ENCODE data around the gene TUT1. TPM values are rescaled to one million over a fixed set of nuclear protein-coding genes. Genes with fewer than 3 reads are reported as not detected.

The TUT1 gene
- total RNA-seq, 4 donors from 2014 or later, result 7.1 to 19.3 (median 8.6) TPM

GRCh38 chr11:62538470-62539237 lies 52.7 kb downstream of the TUT1 start:
- intact Hi-C loops (cut with DNase I; ENCODE audit: low total_unique reads), result no loop called here
- H3K4me3 ChIP-seq, result peak overlapping the region; percentile 6 to 8

GRCh38 chr11:62536301-62536957 lies 54.9 kb downstream of the TUT1 start:
- H3K27ac ChIP-seq, result peak overlapping the region; percentile 95 to 99
- H3K27me3 ChIP-seq, result no peaks in the 10 kb centered on the region
- peaks cover 14 to 42% of the 10 kb centered on the region in 2 donors for H3K4me1 ChIP-seq
- intact Hi-C loops (cut with DNase I; ENCODE audit: low total_unique reads), result no loop called here
- peak in 1 of 2 donors; percentile 58 for DNase-seq
- TF ChIP-seq, protein P1, sequence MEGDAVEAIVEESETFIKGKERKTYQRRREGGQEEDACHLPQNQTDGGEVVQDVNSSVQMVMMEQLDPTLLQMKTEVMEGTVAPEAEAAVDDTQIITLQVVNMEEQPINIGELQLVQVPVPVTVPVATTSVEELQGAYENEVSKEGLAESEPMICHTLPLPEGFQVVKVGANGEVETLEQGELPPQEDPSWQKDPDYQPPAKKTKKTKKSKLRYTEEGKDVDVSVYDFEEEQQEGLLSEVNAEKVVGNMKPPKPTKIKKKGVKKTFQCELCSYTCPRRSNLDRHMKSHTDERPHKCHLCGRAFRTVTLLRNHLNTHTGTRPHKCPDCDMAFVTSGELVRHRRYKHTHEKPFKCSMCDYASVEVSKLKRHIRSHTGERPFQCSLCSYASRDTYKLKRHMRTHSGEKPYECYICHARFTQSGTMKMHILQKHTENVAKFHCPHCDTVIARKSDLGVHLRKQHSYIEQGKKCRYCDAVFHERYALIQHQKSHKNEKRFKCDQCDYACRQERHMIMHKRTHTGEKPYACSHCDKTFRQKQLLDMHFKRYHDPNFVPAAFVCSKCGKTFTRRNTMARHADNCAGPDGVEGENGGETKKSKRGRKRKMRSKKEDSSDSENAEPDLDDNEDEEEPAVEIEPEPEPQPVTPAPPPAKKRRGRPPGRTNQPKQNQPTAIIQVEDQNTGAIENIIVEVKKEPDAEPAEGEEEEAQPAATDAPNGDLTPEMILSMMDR (IDR thresholded peaks at IDR 0.05), result no peak
- no peak for TF ChIP-seq POLR2A (IDR thresholded peaks at IDR 0.05)
- no peaks in the 10 kb centered on the region for H3K36me3 ChIP-seq
- peak overlapping the region in 1 of 2 donors; percentile 8 for H3K4me3 ChIP-seq
- H3K9me3 ChIP-seq, result no peaks in the 10 kb centered on the region

More at GRCh38 chr11:62538470-62539237, 52.7 kb downstream of the TUT1 start:
- DNase-seq, result no peak
- Histone ChIP-seq H3K36me3 (no peaks in the 10 kb centered on the region), H3K27ac (peak overlapping the region; percentile 95 to 99), H3K9me3 (no peaks in the 10 kb centered on the region), H3K27me3 (no peaks in the 10 kb centered on the region), H3K4me1 (peaks cover 20 to 52% of the 10 kb centered on the region in 2 donors)
- TF ChIP-seq POLR2A (IDR thresholded peaks at IDR 0.05), result no peak
- TF ChIP-seq, protein P1 (IDR thresholded peaks at IDR 0.05), result no peak

DNA sequence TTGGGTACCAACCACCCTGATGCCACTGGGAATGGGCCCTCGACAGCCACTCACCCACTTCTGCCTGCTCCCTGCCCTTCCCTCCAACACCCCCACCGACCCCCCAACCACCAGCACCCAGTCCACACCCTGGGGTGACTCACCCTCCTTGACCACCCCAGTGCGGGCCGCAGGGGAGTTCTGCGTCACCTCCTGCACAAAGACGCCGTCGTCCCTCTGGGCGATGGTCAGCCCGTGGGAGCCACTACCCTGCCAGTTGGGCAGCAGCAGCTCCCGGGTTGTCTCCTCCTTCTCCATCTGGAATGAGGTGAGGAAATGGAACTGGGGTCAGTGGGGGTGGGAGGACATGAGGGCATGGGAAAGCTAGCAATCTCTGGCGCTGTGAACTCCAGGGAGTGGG lies 55.5 kb downstream of the TUT1 start:
- Histone ChIP-seq H3K27ac (peak overlapping the region; percentile 95 to 99), H3K4me3 (no peak overlapping the region), H3K36me3 (no peaks in the 10 kb centered on the region), H3K9me3 (no peaks in the 10 kb centered on the region), H3K27me3 (no peaks in the 10 kb centered on the region), H3K4me1 (peaks cover 14 to 48% of the 10 kb centered on the region in 2 donors)
- DNase-seq, result no peak
- TF ChIP-seq POLR2A (IDR thresholded peaks at IDR 0.05), result no peak
- TF ChIP-seq, protein P1 (IDR thresholded peaks at IDR 0.05), result no peak
- intact Hi-C loops (cut with DNase I; ENCODE audit: low total_unique reads), result no loop called here

DNA sequence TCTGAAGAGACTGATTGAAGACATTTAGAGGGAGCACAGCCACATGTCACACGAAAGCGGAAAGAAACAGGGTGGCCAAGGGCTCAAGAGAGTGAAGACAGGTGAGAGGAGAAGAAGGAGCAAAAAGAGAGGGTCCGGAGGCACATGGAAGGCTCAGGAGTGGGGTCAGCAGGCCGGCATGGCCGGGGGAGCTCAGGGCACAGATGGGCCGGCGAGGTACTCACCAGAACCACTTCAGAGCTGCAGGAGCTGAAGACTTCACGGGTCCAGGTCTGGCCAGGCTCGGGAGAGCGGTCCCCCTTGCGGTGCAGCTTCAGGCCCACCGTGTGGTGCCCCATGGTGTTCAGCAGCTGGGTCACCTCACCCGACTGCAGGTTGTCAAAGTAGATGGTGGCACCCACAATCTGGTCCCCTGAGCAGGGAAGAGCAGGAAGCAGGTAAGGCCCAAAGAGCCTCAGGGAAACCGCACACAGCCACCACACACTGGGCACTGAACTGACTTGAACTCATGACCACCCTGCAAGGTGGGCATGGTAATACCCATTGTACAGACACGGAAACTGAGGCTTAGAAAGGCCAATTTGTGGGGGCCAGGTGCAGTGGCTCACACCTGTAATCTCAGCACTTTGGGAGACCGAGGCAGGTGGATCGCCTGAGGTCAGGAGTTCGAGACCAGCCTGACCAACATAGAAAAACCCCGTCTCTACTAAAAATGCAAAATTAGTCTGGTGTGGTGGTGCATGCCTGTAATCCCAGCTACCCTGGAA lies 56.4 kb downstream of the TUT1 start:
- Histone ChIP-seq H3K36me3 (no peaks in the 10 kb centered on the region), H3K27me3 (no peaks in the 10 kb centered on the region), H3K4me3 (no peak overlapping the region), H3K4me1 (peaks cover 11 to 45% of the 10 kb centered on the region in 2 donors), H3K27ac (no peak overlapping the region), H3K9me3 (no peaks in the 10 kb centered on the region)
- no peak for DNase-seq
- no peak for TF ChIP-seq POLR2A (IDR thresholded peaks at IDR 0.05)
- TF ChIP-seq, protein P1 (IDR thresholded peaks at IDR 0.05), result no peak
- intact Hi-C loops (cut with DNase I; ENCODE audit: low total_unique reads), result no loop called here
